NCI-H2227 treated with DMSO at 0.1 percent for 48 hours (cell line): ENCODE measurements around the gene CAPN14.

Source experiments
- DNase-seq: peaks from one replicate; lab custom pipeline; 2025; lab: John Stamatoyannopoulos, UW

The CAPN14 gene, protein sequence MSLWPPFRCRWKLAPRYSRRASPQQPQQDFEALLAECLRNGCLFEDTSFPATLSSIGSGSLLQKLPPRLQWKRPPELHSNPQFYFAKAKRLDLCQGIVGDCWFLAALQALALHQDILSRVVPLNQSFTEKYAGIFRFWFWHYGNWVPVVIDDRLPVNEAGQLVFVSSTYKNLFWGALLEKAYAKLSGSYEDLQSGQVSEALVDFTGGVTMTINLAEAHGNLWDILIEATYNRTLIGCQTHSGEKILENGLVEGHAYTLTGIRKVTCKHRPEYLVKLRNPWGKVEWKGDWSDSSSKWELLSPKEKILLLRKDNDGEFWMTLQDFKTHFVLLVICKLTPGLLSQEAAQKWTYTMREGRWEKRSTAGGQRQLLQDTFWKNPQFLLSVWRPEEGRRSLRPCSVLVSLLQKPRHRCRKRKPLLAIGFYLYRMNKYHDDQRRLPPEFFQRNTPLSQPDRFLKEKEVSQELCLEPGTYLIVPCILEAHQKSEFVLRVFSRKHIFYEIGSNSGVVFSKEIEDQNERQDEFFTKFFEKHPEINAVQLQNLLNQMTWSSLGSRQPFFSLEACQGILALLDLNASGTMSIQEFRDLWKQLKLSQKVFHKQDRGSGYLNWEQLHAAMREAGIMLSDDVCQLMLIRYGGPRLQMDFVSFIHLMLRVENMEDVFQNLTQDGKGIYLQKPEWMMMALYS

GRCh38 chr2:31217465-31218200 lies at the start of gene CAPN14:
Gene CAPN14, minus strand, starts transcription at chr2:31217515. Its CDS starts 12,068 bp downstream, at chr2:31205447.
- DNase-seq = no peak

DNA sequence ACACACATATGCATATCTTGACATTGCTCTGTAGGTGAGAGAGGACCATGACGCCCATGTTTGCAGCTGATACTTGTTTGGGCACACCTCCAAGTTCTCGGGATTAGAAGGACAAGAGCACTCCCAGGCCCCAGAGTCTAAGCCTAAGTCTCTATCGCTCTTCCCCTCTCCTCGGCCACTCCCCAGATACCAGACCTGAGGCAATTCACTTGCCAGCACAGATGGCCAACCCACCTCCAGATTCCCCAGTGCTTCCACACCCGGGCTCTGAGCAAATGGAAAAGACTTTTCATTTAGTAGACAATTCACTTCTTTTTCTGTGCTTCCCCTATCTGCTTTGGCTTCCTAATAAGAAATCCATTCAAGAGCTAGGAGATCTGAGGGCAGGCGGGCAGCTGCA lies 49.5 kb upstream of the CAPN14 start:
- no peak for DNase-seq

DNA sequence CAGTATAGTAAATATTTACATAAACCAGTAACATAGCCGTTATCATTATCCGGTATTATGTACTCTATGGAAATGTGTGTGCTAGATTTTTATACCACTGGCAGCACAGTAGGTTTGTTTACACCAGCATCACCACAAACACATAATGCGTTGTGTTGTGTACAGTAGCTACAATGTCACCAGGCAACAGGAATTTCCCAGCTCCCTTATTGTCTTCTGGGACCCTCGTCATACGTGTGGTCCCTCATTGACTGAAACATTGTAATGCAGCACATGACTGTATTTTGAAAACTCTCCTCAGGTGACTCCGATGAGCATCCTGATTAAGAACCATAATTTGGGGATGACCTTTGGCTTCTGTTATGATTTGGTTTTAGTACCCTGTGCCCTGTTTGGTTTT lies 47.9 kb upstream of the CAPN14 start:
- no peak for DNase-seq

- DNase-seq = no peak
These were observed 46.4 kb upstream of the CAPN14 start for GRCh38 chr2:31263636-31264190.

GRCh38 chr2:31260870-31261269 lies 43.6 kb upstream of the CAPN14 start:
- no peak for DNase-seq

- no peak for DNase-seq
These were observed 41.8 kb upstream of the CAPN14 start for GRCh38 chr2:31259075-31259474.

- no peak for DNase-seq
These were observed 41.0 kb upstream of the CAPN14 start for GRCh38 chr2:31258351-31258750.

DNA sequence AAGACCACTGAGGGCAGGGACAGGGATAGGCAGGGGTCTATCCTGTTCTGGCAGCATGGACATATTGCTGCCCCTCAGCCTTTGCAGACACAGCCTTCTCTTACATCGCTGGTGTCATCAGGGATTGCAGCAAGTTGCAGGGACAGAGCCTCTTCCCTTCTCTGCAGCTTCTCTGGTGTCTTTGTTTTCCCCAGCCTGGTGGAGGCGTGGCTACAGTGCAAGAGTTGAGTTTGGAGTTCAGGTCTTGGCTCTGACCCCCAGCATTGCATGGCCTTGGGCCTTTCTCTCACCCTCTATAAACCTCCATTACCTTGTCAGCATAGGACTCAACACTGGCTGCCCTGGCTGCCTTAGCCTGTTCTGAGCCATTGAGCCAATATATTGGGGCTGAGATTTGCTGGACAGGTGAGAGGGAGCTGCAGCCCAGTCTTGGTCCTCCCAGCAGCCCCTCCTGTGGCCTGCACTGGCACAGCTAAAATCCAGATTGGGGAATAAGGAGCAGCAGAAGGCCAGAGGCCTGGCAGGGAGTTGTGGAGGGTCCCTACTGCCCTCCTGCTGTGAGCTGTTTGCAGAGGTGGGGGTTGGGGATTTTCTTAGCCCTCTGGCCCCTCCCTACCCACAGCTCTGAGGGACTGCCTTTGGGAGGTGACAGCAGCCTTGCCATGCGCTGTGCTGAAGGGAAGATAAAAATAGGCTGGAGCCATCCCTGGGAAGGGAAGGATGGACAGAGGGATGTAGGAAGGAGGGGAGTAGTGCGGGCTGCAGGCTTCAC lies 39.5 kb upstream of the CAPN14 start:
- no peak for DNase-seq

DNA sequence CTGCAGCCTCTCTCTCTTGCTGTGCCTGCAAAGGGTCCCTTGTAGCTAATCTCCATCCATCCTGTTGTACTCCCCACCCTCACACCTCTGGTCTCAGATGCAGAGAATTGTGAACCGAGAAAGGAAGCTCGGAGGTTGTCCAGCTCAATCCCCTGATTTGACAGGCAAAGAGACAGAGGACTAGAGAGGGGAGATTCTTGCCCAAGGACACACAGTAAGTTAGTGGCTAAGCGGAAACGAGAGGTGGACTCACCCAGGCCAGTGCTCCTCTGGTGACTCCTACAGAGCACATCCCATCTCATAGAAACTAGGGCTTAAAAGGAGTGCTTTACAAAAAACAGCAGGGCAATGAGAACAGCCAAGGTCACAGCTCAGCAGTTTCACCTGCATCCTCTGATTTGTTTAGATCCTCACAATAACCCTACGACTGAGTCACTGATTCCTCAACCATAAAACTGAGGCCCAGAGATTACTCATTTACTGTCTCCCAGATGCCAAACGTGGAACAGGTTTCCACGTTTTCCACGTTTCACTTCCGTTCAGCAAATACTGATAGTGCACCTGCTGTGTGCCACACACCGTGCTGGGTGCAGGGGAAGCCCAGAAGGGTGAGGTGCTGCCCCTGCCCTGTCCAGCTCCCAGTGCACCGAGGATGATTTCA lies 38.7 kb upstream of the CAPN14 start:
- no peak for DNase-seq

DNA sequence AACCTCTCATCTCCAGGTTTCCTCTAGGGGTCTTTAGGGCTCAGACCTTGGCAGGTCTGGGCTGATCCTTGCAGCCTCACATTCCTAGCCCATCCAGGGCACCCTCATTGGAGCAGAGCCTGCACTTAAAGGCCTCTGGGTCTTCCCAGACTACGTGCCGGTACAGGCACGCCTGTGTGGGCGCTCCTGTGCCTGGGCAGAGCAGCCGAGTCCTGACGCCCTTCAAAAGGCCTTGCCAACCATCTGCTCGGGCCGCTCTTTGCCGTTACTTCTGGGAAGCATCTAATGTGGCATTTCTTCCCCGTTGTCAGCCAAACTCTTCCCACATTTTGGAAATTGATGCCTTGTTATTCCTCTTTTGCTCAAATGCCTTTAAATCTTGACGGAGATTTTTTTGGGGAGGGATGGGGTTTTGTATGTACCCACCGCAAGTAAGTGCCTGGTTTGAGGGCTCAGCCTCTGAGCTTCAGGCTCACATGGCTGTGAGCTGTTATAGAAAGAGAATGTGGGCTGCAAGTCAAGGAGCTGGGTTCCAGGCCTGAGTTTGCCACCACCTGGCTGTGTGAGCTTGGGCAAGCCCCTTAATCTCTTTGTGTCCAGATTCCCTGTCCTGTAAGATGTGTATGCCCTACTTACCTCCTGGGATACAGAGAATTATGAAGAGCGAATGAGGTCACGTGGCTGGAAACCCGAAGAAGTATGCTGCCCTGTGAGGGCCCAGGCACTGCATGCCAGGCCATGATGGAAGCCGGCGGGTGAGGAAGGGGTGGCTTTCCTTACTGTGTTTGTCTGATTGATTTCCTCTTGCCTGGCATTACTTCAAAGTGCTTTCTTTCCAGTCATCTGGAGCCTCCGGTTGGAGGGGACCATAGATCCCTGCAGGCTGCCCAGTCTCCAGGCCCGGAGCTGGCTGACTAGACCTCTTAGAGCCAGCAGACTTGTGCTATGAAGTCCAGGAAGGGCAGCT lies 37.2 kb upstream of the CAPN14 start:
- DNase-seq = no peak

GRCh38 chr2:31253356-31254131 lies 36.2 kb upstream of the CAPN14 start:
- no peak for DNase-seq

- DNase-seq = no peak
These were observed 34.5 kb upstream of the CAPN14 start for GRCh38 chr2:31251851-31252250.

GRCh38 chr2:31251018-31251417 lies 33.7 kb upstream of the CAPN14 start:
- no peak for DNase-seq

DNA sequence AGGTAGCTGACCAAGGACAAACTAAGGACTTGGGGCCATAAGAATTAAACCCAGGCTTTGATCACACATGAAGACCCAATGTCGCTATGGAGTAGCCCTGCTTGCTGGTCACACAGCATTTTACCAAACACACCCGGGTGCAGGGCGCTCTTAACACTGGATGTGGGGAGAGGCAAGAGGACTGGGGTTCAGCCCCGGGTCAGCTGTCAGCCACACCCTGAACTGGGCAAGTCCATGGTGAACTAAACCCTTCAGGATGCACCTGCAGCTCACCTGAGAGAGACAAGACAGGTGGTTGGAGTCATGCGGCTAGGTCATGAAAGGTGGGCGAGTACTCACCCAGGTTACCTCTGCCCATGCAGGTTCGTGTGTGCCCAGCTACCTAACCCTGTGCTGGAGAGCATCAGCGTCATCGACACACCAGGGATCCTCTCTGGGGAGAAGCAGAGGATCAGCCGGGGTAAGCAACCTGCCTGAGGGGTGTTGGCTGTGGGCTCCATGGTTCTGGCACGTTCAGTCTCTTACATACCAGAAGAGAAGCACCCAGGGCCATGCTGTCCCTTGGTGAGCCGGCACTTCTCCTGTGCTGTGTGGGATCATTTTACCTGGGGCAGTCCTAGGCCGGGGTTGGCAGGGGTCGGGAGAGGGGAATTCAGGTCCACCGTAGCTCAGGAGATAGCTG lies 31.8 kb upstream of the CAPN14 start:
- no peak for DNase-seq

DNA sequence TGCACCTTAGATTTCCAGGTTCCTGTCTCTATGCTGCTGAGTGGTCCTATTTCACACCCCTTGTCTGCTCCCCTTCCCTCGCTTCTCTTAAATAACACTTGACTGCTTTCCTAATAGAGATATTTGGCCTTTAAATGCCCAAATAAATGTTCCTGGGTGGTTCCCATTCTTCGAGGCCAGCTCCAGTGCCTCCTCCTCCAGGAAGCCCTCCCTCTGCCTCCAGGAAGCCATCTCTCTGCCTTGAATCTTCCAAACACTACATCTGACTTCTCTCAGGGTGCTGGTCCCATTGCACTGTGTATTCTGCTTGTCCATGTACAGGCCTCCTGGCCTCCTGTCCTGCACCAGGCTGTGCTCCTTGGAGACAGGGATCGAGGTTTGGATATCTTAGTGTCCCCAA lies 30.8 kb upstream of the CAPN14 start:
- DNase-seq = no peak

GRCh38 chr2:31247711-31248110 lies 30.4 kb upstream of the CAPN14 start:
- no peak for DNase-seq

- DNase-seq = no peak
These were observed 29.0 kb upstream of the CAPN14 start for GRCh38 chr2:31246184-31246852.

- no peak for DNase-seq
These were observed 26.8 kb upstream of the CAPN14 start for GRCh38 chr2:31244101-31244500.
